Skeletal muscle tissue (tissue), 4 donors: ENCODE results near the gene CRADD. TPM values are rescaled to one million over a fixed set of nuclear protein-coding genes. Genes with fewer than 3 reads are reported as not detected.

Experiments
- H3K27ac ChIP-seq: one replicate; pipeline ENCODE4 v1.7.0; 2013; ENCODE audit warnings: mild to moderate bottlenecking, low read depth, low read length, inconsistent platforms
- H3K27me3 ChIP-seq, 3 donors: one replicate each; pipeline ENCODE4 v1.7.0; 2013; ENCODE audit warnings: low read length in 3 of 3; ENCODE audit not compliant: control insufficient read depth in 3 of 3, insufficient read depth in 3 of 3
- H3K36me3 ChIP-seq, 3 donors: one replicate each; pipeline ENCODE4 v1.7.0; 2013; ENCODE audit warnings: low read length in 3 of 3; ENCODE audit not compliant: control insufficient read depth in 3 of 3, insufficient read depth in 3 of 3
- H3K4me1 ChIP-seq, 3 donors: one replicate each; pipeline ENCODE4 v1.7.0; 2013; ENCODE audit warnings: low read length in 3 of 3, mild to moderate bottlenecking in 3 of 3; ENCODE audit not compliant: control insufficient read depth in 3 of 3, insufficient read depth in 3 of 3
- H3K4me3 ChIP-seq, 3 donors: one replicate each; pipeline ENCODE4 v1.7.0; 2013; ENCODE audit warnings: low read length in 3 of 3
- H3K9ac ChIP-seq, 3 donors: one replicate each; pipeline ENCODE4 v1.7.0; 2013; ENCODE audit warnings: low read length in 3 of 3, mild to moderate bottlenecking in 3 of 3, moderate library complexity in 2 of 3, low read depth in 1 of 3
- H3K9me3 ChIP-seq, 3 donors: one replicate each; pipeline ENCODE4 v1.7.0; 2013; ENCODE audit warnings: low read length in 3 of 3; ENCODE audit not compliant: control insufficient read depth in 3 of 3
- total RNA-seq: library from RNA; depleted of rRNA; stranded (reverse); fragments of >200 nt; gene quantifications from one replicate; pipeline ENCODE4 v1.2.3, GENCODE V29; 2014
- donor health status: Osteomylitis.

CRADD gene
- total RNA-seq, 1 donor from 2014 or later, result 18.3 TPM

GRCh38 chr12:93682846-93683261 lies 5.7 kb downstream of the CRADD start:
- peak overlapping the region in 2 of 3 donors; percentile 24 to 35 for H3K4me3 ChIP-seq
- peak overlapping the region; percentile 24 to 73 (median 47) for H3K9ac ChIP-seq
- peak overlapping the region; percentile 69 for H3K27ac ChIP-seq
- H3K27me3 ChIP-seq, result no peaks in the 10 kb centered on the region
- peaks cover 41 to 46% (median 43%) of the 10 kb centered on the region in 3 donors for H3K4me1 ChIP-seq
- H3K9me3 ChIP-seq, result no peaks in the 10 kb centered on the region
- H3K36me3 ChIP-seq, result no peaks in the 10 kb centered on the region

GRCh38 chr12:93683410-93683809 lies 6.2 kb downstream of the CRADD start:
- peaks cover 35 to 42% (median 40%) of the 10 kb centered on the region in 3 donors for H3K4me1 ChIP-seq
- H3K4me3 ChIP-seq, result peak overlapping the region in 2 of 3 donors; percentile 24 to 35
- H3K27me3 ChIP-seq, result no peaks in the 10 kb centered on the region
- no peaks in the 10 kb centered on the region for H3K9me3 ChIP-seq
- peak overlapping the region; percentile 24 to 73 (median 47) for H3K9ac ChIP-seq
- H3K27ac ChIP-seq, result peak overlapping the region; percentile 69
- H3K36me3 ChIP-seq, result no peaks in the 10 kb centered on the region

- Histone ChIP-seq H3K4me3 (no peak overlapping the region), H3K9me3 (no peaks in the 10 kb centered on the region), H3K9ac (no peak overlapping the region), H3K36me3 (no peaks in the 10 kb centered on the region), H3K4me1 (peaks cover 25 to 36% (median 29%) of the 10 kb centered on the region in 3 donors), H3K27me3 (no peaks in the 10 kb centered on the region), H3K27ac (no peak overlapping the region)
Measured at GRCh38 chr12:93684716-93685115, 7.5 kb downstream of the CRADD start.

- no peaks in the 10 kb centered on the region for H3K9me3 ChIP-seq
- no peaks in the 10 kb centered on the region for H3K27me3 ChIP-seq
- H3K9ac ChIP-seq, result no peak overlapping the region
- peaks cover 19 to 41% (median 21%) of the 10 kb centered on the region in 3 donors for H3K4me1 ChIP-seq
- no peak overlapping the region for H3K27ac ChIP-seq
- H3K36me3 ChIP-seq, result no peaks in the 10 kb centered on the region
- H3K4me3 ChIP-seq, result no peak overlapping the region
Measured at GRCh38 chr12:93686572-93687356, 9.6 kb downstream of the CRADD start.

- Histone ChIP-seq H3K9me3 (no peaks in the 10 kb centered on the region), H3K4me1 (peaks cover 2 to 20% (median 6%) of the 10 kb centered on the region in 3 donors), H3K36me3 (no peaks in the 10 kb centered on the region), H3K27ac (no peak overlapping the region), H3K9ac (no peak overlapping the region), H3K27me3 (no peaks in the 10 kb centered on the region), H3K4me3 (no peak overlapping the region)
Measured at GRCh38 chr12:93689076-93689834, 12.1 kb downstream of the CRADD start.

GRCh38 chr12:93696462-93696861 lies 19.3 kb downstream of the CRADD start:
- no peak overlapping the region for H3K27ac ChIP-seq
- no peaks in the 10 kb centered on the region for H3K27me3 ChIP-seq
- H3K4me1 ChIP-seq, result no peaks in the 10 kb centered on the region
- no peak overlapping the region for H3K4me3 ChIP-seq
- H3K36me3 ChIP-seq, result no peaks in the 10 kb centered on the region
- no peaks in the 10 kb centered on the region for H3K9me3 ChIP-seq
- H3K9ac ChIP-seq, result no peak overlapping the region

- Histone ChIP-seq H3K4me3 (no peak overlapping the region), H3K4me1 (peaks cover 5 to 9% (median 7%) of the 10 kb centered on the region in 3 donors), H3K27ac (no peak overlapping the region), H3K27me3 (no peaks in the 10 kb centered on the region), H3K9ac (no peak overlapping the region), H3K36me3 (no peaks in the 10 kb centered on the region), H3K9me3 (no peaks in the 10 kb centered on the region)
Measured at GRCh38 chr12:93698307-93699092, 21.3 kb downstream of the CRADD start.

- no peak overlapping the region for H3K27ac ChIP-seq
Measured at GRCh38 chr12:93699271-93700145, 22.3 kb downstream of the CRADD start.

GRCh38 chr12:93702707-93703315 lies 25.6 kb downstream of the CRADD start:
- no peaks in the 10 kb centered on the region for H3K36me3 ChIP-seq
- no peak overlapping the region for H3K27ac ChIP-seq
- no peaks in the 10 kb centered on the region for H3K9me3 ChIP-seq
- no peaks in the 10 kb centered on the region for H3K27me3 ChIP-seq
- H3K9ac ChIP-seq, result no peak overlapping the region
- H3K4me3 ChIP-seq, result no peak overlapping the region
- H3K4me1 ChIP-seq, result peaks cover 9 to 17% (median 10%) of the 10 kb centered on the region in 3 donors

More at GRCh38 chr12:93699271-93700145, 22.3 kb downstream of the CRADD start:
- Histone ChIP-seq H3K4me1 (peaks cover 6 to 12% (median 9%) of the 10 kb centered on the region in 3 donors), H3K27me3 (no peaks in the 10 kb centered on the region), H3K4me3 (no peak overlapping the region), H3K9ac (no peak overlapping the region), H3K36me3 (no peaks in the 10 kb centered on the region), H3K9me3 (no peaks in the 10 kb centered on the region)
